ENCODE measurements around the gene HPSE2. TPM values are rescaled to one million over a fixed set of nuclear protein-coding genes. Genes with fewer than 3 reads are reported as not detected.

HPSE2 gene
- total RNA-seq, 1 experiment from 2014 or later: 0.05 TPM

DNA sequence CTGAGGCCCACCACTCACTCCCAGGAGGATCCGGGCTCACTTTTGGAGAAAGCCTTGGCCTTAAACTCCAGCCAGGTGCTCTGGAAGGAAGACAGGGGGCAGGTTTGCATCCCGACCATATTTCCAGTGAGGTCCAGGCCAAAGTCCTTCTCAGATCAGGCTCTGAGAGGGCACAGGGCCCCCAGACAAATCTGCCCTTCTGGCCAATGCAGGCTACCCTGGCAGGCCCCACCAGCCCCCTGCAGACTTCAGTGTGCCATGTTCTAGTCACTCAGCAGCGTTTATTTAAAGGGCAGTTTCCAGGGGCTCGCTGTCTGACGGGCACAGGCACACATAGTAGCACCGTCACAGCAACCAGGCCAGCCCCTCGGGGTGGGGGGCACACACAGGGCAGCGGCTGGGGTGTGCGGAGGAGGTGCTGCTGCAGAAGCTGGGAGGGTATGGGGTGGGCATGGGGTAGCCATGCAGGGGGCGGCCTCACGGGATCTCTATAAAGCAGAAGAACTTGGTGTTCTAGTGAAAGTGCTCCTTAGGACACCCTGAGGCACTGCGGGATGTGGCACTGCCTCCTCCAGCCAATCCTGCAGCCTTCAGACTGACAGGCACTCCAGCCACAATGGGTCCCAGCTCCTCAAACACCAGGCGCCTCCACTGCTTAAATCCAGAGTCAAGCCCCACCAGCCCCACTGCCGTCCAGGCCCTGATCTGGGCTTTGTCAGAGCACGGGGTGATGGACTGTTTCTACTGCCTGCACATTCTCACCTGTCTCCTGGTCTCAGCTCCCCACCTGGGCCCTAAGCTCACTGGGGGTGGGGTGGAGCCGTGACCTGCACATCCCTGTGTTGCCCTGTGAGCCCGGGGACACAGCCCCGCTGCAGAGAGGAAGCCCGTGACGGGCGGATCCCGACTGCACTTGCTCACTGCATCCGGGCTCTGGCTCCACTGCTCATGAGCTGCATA is 811.1 kb downstream of the HPSE2 start:
- Histone ChIP-seq H2AFZ (ENCODE audit: low read depth, low read length, poor library complexity, severe bottlenecking) (no peak overlapping the region), H3K79me2 (ENCODE audit: insufficient read depth, low read length) (no peaks in the 10 kb centered on the region), H3K36me3 (ENCODE audit: control insufficient read depth in 1 of 2, insufficient read depth in 2 of 2, low read length in 2 of 2) (peaks cover 3 to 8% of the 10 kb centered on the region in 2 experiments; a peak in 3 of 4 replicates), H3K9ac (ENCODE audit: low read length) (no peak overlapping the region), H3K4me3 (replicated peaks in 1 of 2; ENCODE audit: low read depth in 1 of 2, low read length in 2 of 2) (no peak overlapping the region), H3K4me2 (ENCODE audit: low read length) (no peak overlapping the region), H3K4me1 (ENCODE audit: control insufficient read depth in 1 of 2, insufficient read depth in 2 of 2, low read length in 2 of 2) (no peaks in the 10 kb centered on the region), H3K9me3 (ENCODE audit: control insufficient read depth in 1 of 2, insufficient read depth in 1 of 2, low read depth in 1 of 2, low read length in 2 of 2) (no peaks in the 10 kb centered on the region), H3K27ac (ENCODE audit: low read depth, low read length) (no peak overlapping the region), H3K27me3 (ENCODE audit: insufficient read depth, low read length) (no peaks in the 10 kb centered on the region), H4K20me1 (ENCODE audit: insufficient read depth) (no peaks in the 10 kb centered on the region), H3K9me2 (ENCODE audit: insufficient read depth) (no peaks in the 10 kb centered on the region)
- no TSS peak for BruUV-seq (replicated peaks)
- CTCF ChIA-PET: interaction anchor here (1.0 to 3.5 kb wide), 12 partner anchors 9 to 852 kb away, joined by 3 to 22 read pairs (median 6); partner anchors contain the start of gene PYROXD2
- RAD21 ChIA-PET (ENCODE audit: low non-redundant PET in 1 of 2, low total read pairs in 2 of 2, uncharacterized antibody in 2 of 2, unreplicated experiment in 2 of 2): interaction anchor here in 1 of 2 experiments (1.0 kb wide), 1 partner anchor 9 kb away, joined by 3 read pairs; no protein-coding TSS in a partner anchor
- no peak for ATAC-seq
- no peak for TF ChIP-seq EGR1 (IDR thresholded peaks at IDR 0.05; ENCODE audit: low read depth)
- TF ChIP-seq, protein P1, sequence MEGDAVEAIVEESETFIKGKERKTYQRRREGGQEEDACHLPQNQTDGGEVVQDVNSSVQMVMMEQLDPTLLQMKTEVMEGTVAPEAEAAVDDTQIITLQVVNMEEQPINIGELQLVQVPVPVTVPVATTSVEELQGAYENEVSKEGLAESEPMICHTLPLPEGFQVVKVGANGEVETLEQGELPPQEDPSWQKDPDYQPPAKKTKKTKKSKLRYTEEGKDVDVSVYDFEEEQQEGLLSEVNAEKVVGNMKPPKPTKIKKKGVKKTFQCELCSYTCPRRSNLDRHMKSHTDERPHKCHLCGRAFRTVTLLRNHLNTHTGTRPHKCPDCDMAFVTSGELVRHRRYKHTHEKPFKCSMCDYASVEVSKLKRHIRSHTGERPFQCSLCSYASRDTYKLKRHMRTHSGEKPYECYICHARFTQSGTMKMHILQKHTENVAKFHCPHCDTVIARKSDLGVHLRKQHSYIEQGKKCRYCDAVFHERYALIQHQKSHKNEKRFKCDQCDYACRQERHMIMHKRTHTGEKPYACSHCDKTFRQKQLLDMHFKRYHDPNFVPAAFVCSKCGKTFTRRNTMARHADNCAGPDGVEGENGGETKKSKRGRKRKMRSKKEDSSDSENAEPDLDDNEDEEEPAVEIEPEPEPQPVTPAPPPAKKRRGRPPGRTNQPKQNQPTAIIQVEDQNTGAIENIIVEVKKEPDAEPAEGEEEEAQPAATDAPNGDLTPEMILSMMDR (IDR thresholded peaks at IDR 0.05 in 2 of 3, conservative IDR thresholded peaks at IDR 0.05 in 1 of 3; ENCODE audit: borderline replicate concordance in 1 of 3, insufficient read depth in 1 of 3, low read depth in 2 of 3, low read length in 2 of 3): 0 out of 6 replicates have a peak, but pooled peaks of 1 of the 3 experiments have one; percentile 1
- DNase-seq (ENCODE audit: low read depth, low spot score): no peak
- POLR2A ChIA-PET: no interaction called here
- intact Hi-C loops (cut with micrococcal nuclease): loop anchor here (1.0 kb wide), 1 partner anchor 240 kb away; no protein-coding TSS in a partner anchor

DNA sequence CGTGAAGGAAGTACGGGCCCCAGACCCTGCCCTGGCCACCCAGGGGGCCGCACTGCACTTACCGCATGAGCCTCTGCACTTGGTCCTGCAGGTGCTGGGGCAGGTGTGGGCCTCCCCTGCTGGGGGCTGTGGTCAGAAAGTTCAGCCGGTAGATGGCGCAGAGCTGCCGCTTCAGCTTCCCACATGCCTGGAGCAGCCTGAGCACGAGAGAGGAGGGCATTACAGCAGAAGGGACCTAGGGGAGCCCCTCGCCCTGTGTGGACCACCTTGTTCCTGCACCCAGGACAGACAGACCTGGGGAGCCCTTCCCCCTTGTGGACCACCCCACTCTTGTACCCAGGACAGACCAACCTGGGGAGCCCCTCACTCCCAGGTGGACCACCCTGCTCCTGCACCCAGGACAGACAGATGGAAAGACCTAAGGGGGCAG is 811.9 kb downstream of the HPSE2 start:
- Histone ChIP-seq H3K79me2 (ENCODE audit: insufficient read depth, low read length) (no peaks in the 10 kb centered on the region), H3K27ac (ENCODE audit: low read depth, low read length) (no peak overlapping the region), H2AFZ (ENCODE audit: low read depth, low read length, poor library complexity, severe bottlenecking) (no peak overlapping the region), H4K20me1 (ENCODE audit: insufficient read depth) (no peaks in the 10 kb centered on the region), H3K9me2 (ENCODE audit: insufficient read depth) (no peaks in the 10 kb centered on the region), H3K27me3 (ENCODE audit: insufficient read depth, low read length) (no peaks in the 10 kb centered on the region), H3K9ac (ENCODE audit: low read length) (no peak overlapping the region), H3K4me1 (ENCODE audit: control insufficient read depth in 1 of 2, insufficient read depth in 2 of 2, low read length in 2 of 2) (no peaks in the 10 kb centered on the region), H3K9me3 (ENCODE audit: control insufficient read depth in 1 of 2, insufficient read depth in 1 of 2, low read depth in 1 of 2, low read length in 2 of 2) (no peaks in the 10 kb centered on the region), H3K36me3 (ENCODE audit: control insufficient read depth in 1 of 2, insufficient read depth in 2 of 2, low read length in 2 of 2) (peaks cover 0 to 7% of the 10 kb centered on the region in 2 experiments; a peak in 3 of 4 replicates), H3K4me3 (replicated peaks in 1 of 2; ENCODE audit: low read depth in 1 of 2, low read length in 2 of 2) (no peak overlapping the region), H3K4me2 (ENCODE audit: low read length) (no peak overlapping the region)
- ChIA-PET POLR2A (no interaction called here), RAD21 (ENCODE audit: low non-redundant PET in 1 of 2, low total read pairs in 2 of 2, uncharacterized antibody in 2 of 2, unreplicated experiment in 2 of 2) (no interaction called here), CTCF (interaction anchor here (0.6 to 3.5 kb wide), 5 partner anchors 9 to 966 kb away, joined by 3 to 22 read pairs (median 4); partner anchors contain the start of gene PYROXD2)
- TF ChIP-seq TCF7L2 (IDR thresholded peaks at IDR 0.05; ENCODE audit: borderline replicate concordance, extremely low read depth, insufficient read depth, insufficient read length): no peak
- TF ChIP-seq JUND (IDR thresholded peaks at IDR 0.05): no peak
- TF ChIP-seq YY1 (IDR thresholded peaks at IDR 0.05; ENCODE audit: extremely low read depth, insufficient replicate concordance, low read depth, low read length): no peak
- TF ChIP-seq RAD21 (IDR thresholded peaks at IDR 0.05; ENCODE audit: low read depth): peak; percentile 42; the same call in 1 of the 2 replicates
- TF ChIP-seq SIN3A (IDR thresholded peaks at IDR 0.05; ENCODE audit: low read depth): no peak
- TF ChIP-seq CBX3 (IDR thresholded peaks at IDR 0.05; ENCODE audit: low read depth): no peak
- TF ChIP-seq, protein P1 (IDR thresholded peaks at IDR 0.05 in 2 of 3, conservative IDR thresholded peaks at IDR 0.05 in 1 of 3; ENCODE audit: borderline replicate concordance in 1 of 3, insufficient read depth in 1 of 3, low read depth in 2 of 3, low read length in 2 of 3): peak in 2 of 3 experiments; percentile 48 to 55; a peak in 4 of 6 replicates
- BruUV-seq (replicated peaks): no TSS peak
- no peak for DNase-seq (ENCODE audit: low read depth, low spot score)
- intact Hi-C loops (cut with micrococcal nuclease): no loop called here
- ATAC-seq: peak; percentile 69

Data from HCT116 (cell line).